A549 treated with DMSO at 1 μM for 4 hours (cell line): Measurements from ENCODE around the gene IQCC. TPM values are rescaled to one million over a fixed set of nuclear protein-coding genes. Genes with fewer than 3 reads are reported as not detected.

Source experiments
- total RNA-seq: library from RNA; stranded (reverse); fragments of 200-300 nt; extraction: Qiagen RNA extraction; gene quantifications from 5 replicates; pipeline ENCODE4 v1.2.3, GENCODE V29; 2022; ENCODE audit warnings: low read depth

The IQCC gene
- 1.7 to 2.5 TPM (median 1.9 TPM) in 5 replicates for total RNA-seq

DNA sequence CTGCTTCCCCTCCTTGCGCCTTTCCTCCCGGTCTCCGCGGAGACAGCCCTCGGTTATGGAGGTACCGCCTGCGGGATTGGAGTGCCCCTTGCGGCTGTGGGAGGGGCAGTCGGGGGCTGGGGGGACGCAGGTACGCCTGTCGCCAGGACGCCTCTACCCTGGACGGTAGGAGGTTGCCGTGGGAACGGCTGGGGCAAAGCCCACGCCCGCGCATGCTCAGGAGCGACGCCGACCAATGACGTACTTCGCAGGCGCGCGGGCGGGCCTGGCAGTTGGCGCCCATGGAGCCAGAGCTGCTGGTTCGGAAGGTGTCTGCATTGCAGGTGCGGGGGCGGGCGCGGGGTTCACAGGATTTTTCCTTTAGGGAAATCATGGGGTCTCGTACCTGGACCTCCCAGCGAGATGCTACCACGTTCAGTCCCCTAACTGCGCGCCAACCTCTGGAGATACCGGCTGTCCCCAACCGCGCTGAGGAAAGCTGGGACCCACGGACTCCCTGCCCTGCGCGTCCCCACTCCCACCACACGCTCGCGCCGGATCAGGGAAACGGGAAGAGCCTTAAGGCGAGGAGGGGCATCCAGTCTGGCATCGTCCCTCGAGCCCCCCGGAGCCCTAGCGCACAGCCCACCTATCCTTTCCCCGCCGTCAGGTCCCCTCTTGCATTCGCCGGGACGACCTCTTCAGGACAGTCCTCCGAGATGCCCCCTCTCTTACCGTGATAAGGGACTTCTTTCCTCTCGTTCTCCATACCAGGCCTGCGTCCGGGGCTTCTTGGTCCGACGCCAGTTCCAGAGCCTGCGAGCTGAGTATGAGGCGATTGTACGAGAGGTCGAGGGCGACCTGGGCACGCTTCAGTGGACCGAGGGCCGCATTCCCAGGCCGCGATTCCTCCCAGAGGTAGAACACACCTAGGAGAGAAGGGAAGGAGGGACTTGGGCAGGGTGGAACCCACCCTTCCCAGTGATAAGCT, at the start of gene IQCC:
Gene IQCC (plus strand): TSS at position 271 of the 970 bp plus-strand sequence. CDS start 11 bp downstream, at position 282.

DNA sequence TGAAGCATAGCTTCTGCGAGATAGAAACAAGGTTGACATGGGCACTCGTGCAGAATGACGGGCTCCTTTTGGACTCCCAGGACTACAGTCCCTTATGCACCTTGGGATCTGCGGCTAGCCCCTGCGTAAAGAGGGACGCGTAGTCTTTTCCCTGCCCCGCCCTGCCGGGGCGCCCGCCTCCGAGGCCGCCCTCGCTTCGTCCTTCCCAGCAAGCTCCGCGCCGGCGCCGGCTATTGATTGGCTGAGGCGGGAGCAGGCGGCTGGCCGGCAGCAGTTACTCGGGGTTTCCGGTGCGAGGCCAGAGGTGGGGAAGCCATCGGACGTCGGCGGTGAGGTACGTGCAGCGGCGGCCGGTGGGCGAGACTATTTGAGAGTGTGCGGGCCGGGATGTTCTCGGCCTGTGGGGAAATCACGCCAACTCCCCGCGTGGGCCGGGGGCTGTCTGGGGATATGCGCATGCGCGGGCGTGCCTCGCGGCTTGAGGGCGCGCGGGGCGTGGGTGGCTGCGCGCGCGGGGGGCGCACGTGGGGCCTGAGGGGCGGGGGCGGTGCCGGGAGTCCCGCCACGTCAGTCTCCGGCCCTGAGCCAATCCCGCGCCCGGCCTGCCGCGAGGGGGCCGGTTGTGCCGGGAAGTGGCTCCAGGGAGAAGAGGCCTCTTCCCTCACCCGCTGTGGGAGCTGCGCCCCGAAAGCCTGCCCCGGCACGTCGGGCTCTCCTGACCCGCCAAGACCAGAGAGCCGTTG, 25.9 kb upstream of the IQCC start, which contains the start of gene TXLNA:
Gene TXLNA (plus strand): TSS at position 233 of the 743 bp plus-strand sequence. CDS start 671 bp downstream, outside the sequence.

DNA sequence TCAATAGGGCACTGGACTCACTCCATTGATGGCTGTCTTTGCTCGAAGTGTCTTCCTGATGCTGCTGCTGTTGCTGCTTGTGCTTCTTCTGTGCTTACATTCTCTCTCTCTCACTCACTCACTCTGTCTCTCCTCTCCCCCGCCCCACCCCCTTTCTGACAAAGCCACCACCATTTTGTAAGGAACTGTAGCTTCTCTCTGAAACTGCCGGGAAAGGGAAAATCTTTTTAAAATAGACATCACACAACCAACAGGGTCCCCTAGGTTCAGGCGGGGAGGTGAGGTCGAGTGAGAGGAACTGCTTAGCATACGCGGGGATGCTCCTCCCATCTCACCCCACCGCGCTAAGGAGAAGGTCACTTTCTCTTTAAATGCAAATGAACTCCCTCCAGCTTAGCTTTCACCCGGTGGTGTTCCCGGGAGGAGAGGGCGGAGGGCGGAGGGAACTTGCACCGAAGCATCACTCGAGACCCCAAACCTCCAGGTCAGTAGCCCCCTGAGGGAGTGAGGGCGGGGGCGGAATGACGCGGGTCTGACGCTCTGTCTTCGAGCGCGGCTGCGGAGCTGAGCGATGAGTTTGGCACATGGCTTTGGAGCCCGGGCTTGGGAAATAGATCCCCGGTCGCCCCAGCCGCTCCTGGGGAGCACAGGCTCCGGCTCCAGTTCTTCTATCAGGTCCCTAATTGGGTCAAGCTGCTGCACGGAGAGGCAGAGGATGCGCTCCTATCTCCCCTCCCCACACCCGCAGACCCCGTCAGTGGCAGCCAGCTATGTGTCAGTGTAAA, 5.1 kb upstream of the IQCC start, which contains the start of gene CCDC28B:
Gene CCDC28B (plus strand): TSS at position 370 of the 785 bp plus-strand sequence. CDS start 1,341 bp downstream, outside the sequence.

DNA sequence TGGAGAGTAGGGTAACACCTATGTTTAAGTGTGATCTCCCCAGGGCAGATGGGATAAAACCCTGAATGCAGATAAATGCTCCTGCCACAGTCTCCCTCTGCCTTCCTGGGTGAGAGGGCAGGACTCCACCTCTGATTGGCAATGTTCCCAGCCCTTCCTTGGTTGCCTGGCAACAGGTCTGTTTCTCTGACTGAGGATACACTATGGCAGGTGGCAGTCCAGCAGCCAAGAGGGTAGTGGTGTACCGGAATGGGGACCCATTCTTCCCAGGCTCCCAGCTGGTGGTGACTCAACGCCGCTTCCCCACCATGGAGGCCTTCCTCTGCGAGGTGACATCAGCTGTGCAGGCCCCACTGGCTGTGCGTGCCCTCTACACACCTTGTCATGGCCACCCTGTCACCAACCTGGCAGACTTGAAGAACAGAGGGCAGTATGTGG, 3.4 kb downstream of the IQCC start, which contains the start of gene DCDC2B:
Gene DCDC2B (plus strand): TSS at position 199 of the 438 bp plus-strand sequence. CDS start 5 bp downstream, at position 204.

DNA sequence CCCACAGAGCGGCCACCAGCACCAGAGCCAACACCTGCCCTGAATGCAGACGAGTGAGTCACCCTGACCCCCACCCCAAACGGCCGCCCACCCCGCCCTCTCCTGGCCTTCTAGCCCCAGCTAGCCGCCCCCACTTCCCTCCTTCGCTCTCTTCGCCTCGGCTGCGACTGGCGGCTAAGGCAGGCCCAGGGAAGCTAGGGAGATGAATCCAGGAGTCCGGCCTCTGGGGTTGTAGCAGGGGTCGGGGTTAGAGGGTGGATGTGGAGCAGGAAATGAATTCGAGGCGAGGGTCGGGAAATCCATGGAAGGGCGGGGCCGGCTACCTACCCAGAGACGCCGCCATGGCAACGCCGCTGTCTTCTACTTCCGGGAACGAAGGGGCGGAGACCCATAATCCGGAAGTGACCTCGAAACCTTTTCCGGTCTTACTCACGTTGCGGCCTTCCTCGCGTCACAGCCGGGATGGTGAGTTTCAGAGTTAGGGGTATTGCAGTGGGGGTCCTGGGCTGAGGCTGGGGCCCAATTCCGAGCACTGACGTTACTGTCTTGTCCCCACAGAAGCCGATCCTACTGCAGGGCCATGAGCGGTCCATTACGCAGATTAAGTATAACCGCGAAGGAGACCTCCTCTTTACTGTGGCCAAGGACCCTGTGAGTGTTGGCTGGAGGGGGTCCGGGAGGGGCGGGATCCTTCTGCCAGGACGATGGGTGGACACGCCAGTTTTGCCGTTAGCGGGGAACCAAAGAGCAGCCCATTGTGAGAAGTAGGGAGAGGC, 16.7 kb downstream of the IQCC start, which contains the start of the genes EIF3I and TMEM234:
Gene EIF3I (plus strand): TSS at position 428 of the 776 bp plus-strand sequence. CDS start 35 bp downstream, at position 463.
Gene TMEM234 (minus strand): TSS at position 374 of the 776 bp plus-strand sequence. CDS start 31 bp downstream, at position 343.

DNA sequence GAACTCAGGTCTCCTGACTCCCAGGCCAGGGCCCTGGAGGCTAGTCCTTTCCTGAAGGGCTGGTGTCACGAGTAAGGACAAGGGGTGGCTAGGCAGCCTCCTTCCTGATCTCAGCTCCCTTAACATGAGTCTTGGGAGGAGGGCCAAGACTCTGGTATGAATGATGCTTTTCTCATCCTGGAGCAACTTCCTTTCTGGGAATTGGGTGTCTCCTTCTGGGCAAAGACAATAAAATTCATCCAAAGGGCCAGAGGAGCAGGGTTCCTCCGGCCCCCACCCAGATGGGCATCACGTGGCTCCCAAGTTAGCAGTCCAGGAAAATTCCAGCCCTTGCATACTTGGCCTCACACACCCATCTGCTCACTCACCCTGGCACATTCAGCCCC, 41.4 kb downstream of the IQCC start, which contains the start of gene FAM167B:
Gene FAM167B (plus strand): TSS at position 335 of the 386 bp plus-strand sequence. CDS start 200 bp downstream, outside the sequence.

DNA sequence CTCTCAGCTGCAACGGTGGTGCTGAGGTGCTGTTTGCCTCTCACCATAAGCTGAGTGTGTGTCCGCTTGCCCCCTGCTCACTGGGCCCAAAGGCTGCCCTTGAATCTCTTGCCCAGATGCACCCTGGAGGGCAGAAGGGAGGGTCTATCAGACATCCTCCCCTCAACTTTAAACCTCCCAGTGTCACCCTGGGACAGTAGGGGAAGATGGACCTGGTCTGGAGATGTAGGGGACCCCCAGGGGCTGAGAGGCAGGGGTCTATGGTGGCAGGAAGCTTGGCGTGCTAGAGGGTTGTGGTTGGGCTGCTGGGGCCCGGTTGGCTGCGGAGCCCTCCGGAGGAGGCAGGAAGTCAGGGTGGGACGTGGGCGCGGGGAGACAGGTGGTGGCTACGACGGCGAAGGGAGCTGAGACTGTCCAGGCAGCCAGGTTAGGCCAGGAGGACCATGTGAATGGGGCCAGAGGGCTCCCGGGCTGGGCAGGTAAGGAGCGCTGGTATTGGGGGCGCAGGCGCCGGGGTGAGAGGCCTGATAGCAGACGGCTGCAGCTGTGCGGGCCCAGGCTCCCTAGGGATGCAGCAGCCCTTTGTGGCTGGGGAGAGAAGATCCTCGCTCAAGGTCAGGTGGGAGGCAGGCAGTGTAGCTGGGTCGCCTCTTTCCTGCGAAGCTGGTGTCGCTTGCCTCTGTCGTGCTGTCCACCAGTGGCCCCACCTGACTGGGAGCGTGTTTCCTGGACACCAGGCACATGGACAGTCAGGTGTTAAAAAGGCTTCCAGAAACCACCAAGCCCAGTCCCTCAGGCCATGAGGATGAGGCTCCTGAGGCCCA, 45.6 kb downstream of the IQCC start, which contains the start of gene LCK:
Gene LCK (plus strand): TSS at position 373 of the 824 bp plus-strand sequence. CDS start 23,065 bp downstream, outside the sequence.

Other genes with a start within 250 kb of the IQCC start
- 120 to 141 TPM (median 139 TPM) in 5 replicates for gene KHDRBS1, start 191.8 kb upstream of the IQCC start, total RNA-seq
- 9.8 to 14.2 TPM (median 13.0 TPM) in 5 replicates for gene TMEM39B, start 132.7 kb upstream of the IQCC start, total RNA-seq
- gene KPNA6, start 97.6 kb upstream of the IQCC start, total RNA-seq: 17.7 to 20.0 TPM (median 18.3 TPM) in 5 replicates
- gene TXLNA, start 26.0 kb upstream of the IQCC start, total RNA-seq: 30.6 to 32.8 TPM (median 31.2 TPM) in 5 replicates
- gene CCDC28B, start 5.1 kb upstream of the IQCC start, total RNA-seq: 1.6 to 2.3 TPM (median 2.0 TPM) in 5 replicates
- gene DCDC2B, start 3.4 kb downstream of the IQCC start, total RNA-seq: not detected in 5 replicates
- 7.8 to 9.7 TPM (median 8.7 TPM) in 5 replicates for gene TMEM234, start 16.7 kb downstream of the IQCC start, total RNA-seq
- 276 to 303 TPM (median 282 TPM) in 5 replicates for gene EIF3I, start 16.7 kb downstream of the IQCC start, total RNA-seq
- 0.63 to 0.89 TPM (median 0.72 TPM) in 5 replicates for gene FAM167B, start 41.6 kb downstream of the IQCC start, total RNA-seq
- gene LCK, start 45.6 kb downstream of the IQCC start, total RNA-seq: 0.07 TPM in 1 of 5 replicates, not detected in the others
- gene HDAC1, start 86.4 kb downstream of the IQCC start, total RNA-seq: 58.2 to 63.0 TPM (median 61.7 TPM) in 5 replicates
- 57.0 to 80.7 TPM (median 72.8 TPM) in 5 replicates for gene MARCKSL1, start 130.6 kb downstream of the IQCC start, total RNA-seq
- gene FAM229A, start 156.8 kb downstream of the IQCC start, total RNA-seq: 1.8 to 5.2 TPM (median 4.0 TPM) in 5 replicates
- 0.09 to 0.37 TPM in 2 of 5 replicates, not detected in the others for gene TSSK3, start 156.9 kb downstream of the IQCC start, total RNA-seq
- gene BSDC1, start 188.8 kb downstream of the IQCC start, total RNA-seq: 19.5 to 22.7 TPM (median 21.8 TPM) in 5 replicates